Endothelial cell of hepatic sinusoid (primary cell): ENCODE measurements around the gene DOCK1.

Experiments
- in situ Hi-C: cut with HindIII; loops from 2 replicates; pipeline ENCODE4 v1.10.0; 2017; ENCODE audit warnings: low sequenced_read_pairs

Gene DOCK1

GRCh38 chr10:127154831-127155620 lies 249.8 kb downstream of the DOCK1 start:
- in situ Hi-C loops, result loop anchor here (5.0 kb wide), 1 partner anchor 52 kb away; no protein-coding TSS in a partner anchor

DNA sequence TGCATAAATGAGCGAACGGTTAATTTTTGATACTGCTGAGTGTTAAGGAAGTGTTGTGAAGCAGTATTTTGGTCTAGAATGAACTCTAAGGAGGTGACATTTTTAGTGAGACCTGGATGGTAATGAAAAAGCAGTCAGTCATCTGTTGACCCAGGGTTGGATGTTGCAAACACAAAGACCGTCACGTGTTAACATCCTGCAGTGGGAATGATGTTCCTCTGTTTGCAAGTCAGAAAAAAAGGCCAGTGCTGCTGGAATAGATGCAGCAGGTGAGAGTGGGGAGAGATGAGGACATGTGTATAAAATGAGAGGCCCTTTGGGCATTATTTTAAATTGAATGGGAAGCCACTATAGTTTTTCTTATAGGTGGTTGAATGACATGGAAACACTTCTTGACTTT lies 251.9 kb downstream of the DOCK1 start:
- in situ Hi-C loops, result loop anchor here (5.0 kb wide), 1 partner anchor 50 kb away; no protein-coding TSS in a partner anchor

- in situ Hi-C loops, result loop anchor here (5.0 kb wide), 1 partner anchor 50 kb away; no protein-coding TSS in a partner anchor
Observed at GRCh38 chr10:127157506-127158200, 252.4 kb downstream of the DOCK1 start.

DNA sequence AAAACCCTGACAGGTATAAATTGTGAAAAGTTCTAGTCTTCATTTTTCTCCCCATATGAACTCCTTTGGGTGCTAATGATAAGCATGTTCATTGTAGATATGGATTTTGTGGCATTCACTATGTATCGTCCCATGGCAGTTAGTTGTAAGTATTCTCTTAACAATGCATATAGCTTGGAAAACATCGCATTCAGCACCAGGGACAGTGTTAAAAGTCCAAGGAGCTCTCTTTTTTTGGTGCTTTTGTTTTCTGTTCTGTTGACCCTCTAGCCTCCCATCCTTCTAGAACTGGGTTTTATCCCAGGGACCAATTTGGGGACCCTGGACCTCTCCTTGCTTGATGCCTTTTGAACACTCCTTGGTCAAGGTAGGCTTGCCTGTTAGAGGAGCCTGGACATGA lies 253.4 kb downstream of the DOCK1 start:
- in situ Hi-C loops, result loop anchor here (5.0 kb wide), 1 partner anchor 49 kb away; no protein-coding TSS in a partner anchor

DNA sequence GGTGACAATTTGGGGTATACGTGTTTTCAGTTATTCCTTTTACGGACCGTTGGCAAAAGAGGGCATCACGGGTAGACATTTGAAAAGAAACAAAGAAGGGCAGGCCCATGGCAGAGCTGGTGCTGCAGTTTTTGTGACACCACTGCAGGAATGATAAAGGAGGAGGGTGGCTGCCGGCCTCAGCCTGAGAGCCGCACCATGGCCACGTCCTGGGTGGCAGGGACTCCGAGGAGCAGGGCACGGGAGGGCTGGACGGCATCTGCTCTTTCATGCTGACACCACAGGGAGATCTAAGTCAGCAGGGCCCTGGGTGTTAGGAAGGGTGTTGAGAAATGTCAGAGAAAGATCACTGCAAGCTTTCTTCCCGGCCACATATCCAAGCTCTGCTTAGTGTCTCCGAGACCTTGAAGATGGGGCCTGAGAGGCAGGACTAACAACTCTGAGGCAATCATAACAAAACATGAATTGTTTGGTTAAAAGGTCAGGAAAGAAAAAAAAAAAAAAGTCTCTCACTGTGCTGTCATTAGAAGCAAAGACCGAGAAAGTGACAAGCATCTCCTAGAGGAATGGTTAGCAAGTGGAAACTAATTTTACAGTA lies 254.5 kb downstream of the DOCK1 start:
- in situ Hi-C loops, result loop anchor here (5.0 kb wide), 1 partner anchor 48 kb away; no protein-coding TSS in a partner anchor

DNA sequence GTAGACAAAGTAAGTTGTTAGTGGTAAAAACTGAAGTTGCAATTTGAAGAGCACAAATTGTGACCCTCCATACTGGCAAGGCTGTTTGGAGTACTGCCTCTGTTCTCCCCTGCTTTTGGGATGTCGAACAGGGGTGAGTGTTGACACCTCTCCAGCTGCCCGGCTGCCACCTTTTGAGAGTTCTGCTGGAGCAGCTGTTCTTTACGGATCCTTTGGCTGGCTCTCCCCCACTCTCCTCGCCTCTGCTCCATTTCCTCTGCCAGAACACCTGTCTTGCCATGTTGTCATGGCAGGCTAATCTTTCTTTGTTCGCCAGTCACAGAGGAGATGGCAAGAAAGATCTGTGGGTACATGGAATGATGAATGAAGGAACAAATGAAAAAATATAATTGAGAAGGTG lies 256.3 kb downstream of the DOCK1 start:
- in situ Hi-C loops, result no loop called here

DNA sequence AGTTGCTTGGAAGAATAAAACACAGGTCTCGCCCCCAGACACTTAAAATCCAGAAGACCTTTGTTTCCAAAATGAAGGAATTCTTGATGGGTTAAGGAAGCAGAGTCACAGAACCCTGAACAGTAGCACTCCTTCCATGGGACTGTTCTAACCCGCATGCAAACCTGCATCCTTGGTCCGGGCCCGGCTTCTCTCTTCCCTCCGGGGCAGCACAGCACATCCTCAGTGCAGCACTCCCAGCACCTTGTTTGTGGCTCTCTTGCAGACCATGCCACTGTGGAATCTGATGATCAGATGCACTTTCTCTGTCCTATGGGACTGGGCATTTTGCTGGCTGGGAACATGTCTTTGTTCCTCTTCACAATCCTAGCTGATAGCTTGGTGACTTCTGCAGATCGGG lies 257.6 kb downstream of the DOCK1 start:
- in situ Hi-C loops, result no loop called here

- in situ Hi-C loops, result no loop called here
Observed at GRCh38 chr10:127168261-127168660, 263.0 kb downstream of the DOCK1 start.

DNA sequence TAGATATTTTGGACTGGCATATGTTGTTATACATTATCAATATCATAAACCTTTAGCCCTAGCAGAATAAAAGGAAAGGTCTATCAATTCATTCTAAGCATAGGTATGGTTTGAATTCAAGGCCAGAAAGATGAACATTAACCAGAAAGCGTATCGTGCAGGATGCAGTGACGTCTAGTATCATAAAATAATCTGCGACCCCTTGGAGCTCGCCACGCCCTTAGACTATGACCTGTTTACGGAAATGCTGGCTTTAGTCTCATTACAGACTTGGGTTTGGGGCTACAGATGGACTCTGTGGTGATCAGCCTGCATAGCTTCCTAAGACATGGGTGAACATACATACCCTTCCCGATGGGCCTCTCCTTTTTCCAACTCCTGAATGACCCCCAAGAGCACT lies 269.6 kb downstream of the DOCK1 start:
- in situ Hi-C loops, result no loop called here

DNA sequence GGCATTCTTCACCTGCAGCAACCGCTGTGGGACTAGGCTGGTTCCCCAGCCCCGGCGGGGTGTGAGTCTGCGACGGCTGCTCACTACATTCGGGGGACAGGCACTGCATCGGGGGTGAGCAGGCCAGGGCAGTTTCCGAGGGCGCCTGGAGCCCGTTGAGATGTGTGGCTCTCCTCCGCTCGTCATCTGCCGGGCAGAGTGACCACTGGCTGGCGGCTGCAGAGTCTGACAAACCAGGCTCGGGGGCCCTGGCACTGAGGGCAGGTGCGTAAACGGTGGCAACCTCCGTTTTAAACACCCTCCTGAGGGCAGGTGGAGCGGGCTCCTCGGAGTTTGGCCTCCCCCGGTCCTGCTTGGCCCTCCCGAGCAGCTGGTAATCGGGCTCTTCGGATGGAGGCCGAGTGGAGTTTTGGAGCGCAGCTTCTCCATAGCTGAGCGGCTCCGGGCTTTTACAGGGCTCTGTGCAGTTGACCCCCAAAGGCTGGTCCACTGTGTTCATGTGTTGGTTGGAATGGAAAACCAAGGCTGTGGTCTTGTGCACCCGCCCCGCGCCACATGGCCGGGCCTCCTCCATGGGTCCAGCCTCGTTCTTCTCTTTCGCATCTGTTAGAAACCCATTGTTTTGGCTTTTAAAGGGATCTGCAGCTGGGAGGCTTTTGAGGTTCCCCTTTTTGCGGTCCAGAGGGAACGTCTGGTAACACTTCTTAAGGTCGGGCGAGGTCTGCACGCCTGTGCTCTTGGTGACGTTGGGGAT lies 270.3 kb downstream of the DOCK1 start:
- in situ Hi-C loops, result no loop called here

GRCh38 chr10:127176649-127177048 lies 271.4 kb downstream of the DOCK1 start:
- in situ Hi-C loops, result no loop called here

DNA sequence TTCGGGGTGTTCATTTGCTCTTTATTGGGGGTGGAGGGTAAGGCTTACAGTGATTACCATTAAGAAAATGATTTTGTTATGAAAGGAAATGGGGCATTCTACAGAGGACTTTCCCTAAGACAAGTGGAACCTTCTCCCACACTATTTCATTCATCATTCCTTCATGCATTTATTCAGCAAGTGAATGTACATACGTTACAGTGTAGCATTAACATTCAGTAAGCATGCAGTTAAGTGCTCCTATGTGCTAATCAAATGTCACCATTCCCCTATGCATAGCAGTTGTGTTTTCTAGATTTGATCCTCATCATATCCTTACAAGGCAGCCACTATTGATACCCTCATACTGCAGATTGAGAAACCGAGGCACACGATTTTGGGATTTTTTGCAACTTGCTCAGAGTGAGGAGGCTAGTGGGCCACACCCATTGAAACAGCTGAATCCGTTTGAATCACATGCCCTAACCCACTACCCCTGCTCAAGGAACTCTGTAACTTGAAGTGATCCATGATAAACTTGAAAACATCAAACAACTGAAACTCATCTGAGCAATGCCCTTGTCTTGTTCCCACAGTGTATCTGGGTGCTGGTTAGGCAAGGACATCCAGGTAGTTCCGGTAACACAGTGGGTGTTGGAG lies 274.5 kb downstream of the DOCK1 start:
- in situ Hi-C loops, result no loop called here

- in situ Hi-C loops, result no loop called here
Observed at GRCh38 chr10:127182161-127182560, 276.9 kb downstream of the DOCK1 start.

- in situ Hi-C loops, result no loop called here
Observed at GRCh38 chr10:127184582-127184981, 279.4 kb downstream of the DOCK1 start.

- in situ Hi-C loops, result no loop called here
Observed at GRCh38 chr10:127186813-127187212, 281.6 kb downstream of the DOCK1 start.

DNA sequence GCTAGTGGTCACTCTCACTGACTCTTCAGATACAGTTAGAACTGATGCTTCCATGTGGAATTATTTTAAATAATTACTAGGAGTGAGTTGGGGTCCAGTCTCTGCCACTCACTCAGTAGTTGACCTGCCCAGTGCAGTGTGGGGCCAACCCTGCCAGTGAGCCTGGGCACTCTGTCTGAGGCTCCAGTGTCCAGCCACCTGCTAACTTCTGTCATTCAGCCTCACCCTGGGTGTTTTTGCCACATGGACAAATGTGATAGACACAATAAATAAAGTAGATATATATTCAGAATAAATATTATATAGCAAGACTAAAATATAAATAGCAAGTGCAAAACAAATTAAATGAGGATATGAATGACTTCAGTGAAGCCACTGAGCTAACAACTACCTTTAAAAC lies 284.0 kb downstream of the DOCK1 start:
- in situ Hi-C loops, result no loop called here

DNA sequence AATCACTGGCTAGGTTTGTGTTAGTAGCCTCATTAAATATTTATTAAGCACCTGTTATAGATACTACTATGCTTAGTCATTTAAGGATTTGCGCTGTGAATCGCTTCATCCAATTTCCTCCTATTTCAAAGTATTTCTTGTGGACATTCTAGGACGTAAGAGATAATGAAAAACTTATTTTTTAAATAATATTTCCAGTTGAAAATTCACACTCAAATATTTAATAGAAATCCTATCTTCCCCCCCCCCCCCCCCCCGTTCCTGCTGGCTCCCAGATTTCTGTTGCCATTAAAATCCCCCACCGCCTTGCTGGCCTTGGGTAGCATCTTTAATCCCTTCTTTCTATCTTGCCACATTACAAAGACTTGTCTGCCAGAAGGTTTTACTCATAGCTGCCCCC lies 285.2 kb downstream of the DOCK1 start:
- in situ Hi-C loops, result no loop called here

DNA sequence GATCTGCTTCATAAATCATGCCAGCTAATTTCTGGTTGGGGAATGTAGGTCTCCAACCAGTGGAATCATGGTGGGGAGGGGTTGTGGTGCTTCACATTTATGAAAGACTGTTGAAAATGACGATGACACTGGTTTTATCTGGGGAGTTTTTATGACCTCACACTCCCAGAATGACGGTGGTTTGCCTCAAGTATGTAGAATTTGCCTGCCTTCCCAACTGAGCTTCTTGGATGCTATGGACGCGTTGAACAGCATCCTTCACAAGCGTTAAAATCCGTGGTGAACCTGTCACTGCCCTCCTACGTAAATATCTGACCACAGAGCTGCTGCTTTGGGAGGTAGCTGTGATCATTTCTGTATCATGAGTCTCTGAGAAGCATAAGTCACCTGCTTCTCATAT lies 287.9 kb downstream of the DOCK1 start:
- in situ Hi-C loops, result no loop called here

DNA sequence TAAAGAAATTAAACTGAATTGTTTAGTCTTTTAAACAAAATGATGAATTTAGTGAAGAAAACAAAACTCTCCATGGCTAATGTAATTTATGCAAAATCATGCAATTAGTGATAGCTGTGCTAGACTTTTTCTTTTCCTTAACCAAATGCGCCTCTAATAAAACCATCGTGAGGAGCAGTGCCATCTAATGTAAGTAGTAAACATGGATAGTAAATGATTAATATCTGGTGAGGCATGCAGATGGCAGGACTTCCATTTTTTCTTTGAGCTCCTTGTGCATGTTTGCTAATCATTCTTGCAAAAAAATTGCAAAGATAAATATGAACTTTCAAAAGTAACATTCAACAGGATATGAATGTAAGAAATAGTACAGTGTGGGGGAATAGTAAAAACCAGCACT lies 288.9 kb downstream of the DOCK1 start:
- in situ Hi-C loops, result no loop called here

DNA sequence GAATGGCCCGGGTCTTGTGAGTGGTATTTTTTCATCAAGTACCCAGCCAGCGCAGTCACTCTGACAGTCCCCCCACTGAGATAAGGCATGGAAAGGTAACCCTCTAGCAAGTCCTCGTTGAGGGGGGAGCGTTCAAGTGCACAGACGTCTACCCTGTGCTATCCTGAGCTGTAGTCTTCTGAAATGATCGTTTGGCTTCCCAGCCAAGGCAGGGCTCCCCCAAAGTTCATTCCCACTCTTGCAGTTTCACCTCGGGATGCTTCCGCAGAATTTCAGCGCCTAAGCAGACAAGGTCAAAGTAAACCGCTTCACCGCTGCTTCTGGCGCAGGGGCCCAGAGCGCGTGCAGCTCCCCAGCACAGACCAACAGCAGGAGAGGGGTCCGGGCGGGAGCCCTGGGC lies 289.4 kb downstream of the DOCK1 start:
- in situ Hi-C loops, result no loop called here
